ENCODE results near the gene FCN1.

FCN1 gene

DNA sequence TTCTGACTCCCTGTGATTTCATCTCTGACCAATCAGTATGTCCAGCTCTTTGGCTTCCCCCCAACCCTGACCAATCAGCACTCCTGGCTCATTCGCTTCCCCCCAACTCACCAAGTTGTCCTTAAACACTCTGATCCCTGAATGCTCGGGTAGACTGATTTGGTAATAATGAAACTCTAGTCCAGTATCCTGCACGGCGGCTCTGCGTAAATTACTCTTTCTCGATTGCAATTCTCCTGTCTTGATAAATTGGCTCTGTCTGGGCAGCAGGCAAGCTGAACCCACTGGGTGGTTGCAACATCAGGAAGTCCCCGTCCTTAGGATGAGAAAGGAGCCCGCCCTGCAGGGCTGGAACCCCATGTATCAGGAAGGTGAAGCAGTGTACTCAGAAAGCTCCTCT is 26.7 kb downstream of the FCN1 start:
- DNase-seq (ENCODE audit: low read depth in 2 of 2): no peak

DNA sequence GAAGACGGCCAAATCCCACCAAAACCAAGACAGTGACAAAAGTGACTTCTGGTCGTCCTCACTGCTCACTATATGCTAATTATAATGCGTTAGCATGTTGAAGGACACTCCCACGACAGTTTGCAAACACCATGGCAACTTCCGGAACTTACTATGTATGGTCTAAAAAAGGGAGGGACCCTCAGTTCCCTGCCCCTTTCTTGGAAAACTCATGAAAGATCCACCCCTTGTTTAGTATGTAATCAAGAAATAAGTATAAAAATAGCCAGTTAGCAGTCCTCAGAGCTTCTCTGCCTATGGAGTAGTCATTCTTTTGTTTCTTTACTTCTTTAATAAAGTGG is 27.6 kb downstream of the FCN1 start:
- no peak for DNase-seq (ENCODE audit: low read depth in 2 of 2)

DNA sequence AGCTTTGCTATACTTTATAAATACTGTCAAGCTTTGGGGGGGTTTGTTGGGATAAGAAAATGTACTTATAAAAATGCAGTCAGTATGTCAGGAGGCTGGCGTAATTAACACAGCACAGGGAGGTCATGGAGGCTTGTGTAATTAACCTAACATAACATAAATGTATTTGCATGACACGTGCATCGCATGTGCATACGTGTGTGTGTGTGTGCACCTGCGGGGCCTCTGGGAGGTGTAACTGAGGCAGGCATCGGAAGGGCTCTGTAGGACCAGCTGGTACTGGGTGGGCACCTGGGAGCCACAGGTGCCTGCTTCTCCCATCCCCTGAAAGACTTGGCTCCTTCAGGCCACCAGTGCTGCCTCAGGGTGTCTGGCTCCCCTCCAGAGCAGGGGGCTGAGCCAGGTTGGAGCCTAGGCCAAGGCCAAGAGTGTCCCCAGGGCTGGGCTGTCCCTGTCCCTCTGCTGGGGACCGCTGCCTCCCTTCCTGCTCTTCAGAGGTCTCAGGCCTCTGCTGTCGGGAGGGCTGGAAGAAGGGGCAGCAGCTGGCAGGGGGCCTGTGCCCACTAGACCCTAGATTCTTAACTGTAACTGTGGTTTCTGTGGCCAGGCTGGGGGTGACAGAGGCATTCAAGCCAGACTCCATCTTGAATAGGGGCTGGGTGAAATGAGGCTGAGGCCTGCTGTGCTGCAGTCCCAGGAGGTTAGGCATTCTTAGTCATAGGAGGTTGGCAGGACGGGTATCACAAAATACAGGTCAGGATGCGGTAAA is 28.1 kb downstream of the FCN1 start:
- DNase-seq (ENCODE audit: low read depth in 2 of 2): no peak

DNA sequence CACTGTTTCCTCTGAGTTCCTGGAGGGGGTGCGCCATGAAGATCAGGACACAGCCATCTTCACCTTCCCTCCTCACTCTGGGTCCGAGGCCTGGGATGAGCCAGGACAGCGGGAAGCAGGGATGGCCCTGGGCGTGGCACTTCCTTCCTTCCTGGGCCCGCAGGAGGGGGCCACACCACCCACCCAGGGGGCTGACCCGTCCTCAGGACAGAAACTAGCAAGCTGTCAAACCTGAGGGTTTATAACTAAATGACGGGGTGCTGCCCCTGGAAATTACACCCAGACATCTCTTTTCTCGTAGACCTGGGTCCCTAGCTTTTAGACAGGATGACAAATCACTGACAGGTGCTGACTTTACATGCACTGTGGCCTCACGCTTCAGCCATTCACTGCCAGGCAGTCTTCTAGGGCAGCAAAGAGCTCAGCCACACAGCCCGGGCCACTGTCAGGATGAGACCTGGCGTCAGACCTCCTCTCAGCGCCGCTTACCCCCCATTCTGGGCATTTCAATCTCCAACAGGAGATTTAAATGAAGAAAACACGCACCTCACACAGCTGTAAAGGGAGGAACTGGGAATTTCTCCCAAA is 29.0 kb downstream of the FCN1 start:
- DNase-seq (ENCODE audit: low read depth in 2 of 2): no peak

DNA sequence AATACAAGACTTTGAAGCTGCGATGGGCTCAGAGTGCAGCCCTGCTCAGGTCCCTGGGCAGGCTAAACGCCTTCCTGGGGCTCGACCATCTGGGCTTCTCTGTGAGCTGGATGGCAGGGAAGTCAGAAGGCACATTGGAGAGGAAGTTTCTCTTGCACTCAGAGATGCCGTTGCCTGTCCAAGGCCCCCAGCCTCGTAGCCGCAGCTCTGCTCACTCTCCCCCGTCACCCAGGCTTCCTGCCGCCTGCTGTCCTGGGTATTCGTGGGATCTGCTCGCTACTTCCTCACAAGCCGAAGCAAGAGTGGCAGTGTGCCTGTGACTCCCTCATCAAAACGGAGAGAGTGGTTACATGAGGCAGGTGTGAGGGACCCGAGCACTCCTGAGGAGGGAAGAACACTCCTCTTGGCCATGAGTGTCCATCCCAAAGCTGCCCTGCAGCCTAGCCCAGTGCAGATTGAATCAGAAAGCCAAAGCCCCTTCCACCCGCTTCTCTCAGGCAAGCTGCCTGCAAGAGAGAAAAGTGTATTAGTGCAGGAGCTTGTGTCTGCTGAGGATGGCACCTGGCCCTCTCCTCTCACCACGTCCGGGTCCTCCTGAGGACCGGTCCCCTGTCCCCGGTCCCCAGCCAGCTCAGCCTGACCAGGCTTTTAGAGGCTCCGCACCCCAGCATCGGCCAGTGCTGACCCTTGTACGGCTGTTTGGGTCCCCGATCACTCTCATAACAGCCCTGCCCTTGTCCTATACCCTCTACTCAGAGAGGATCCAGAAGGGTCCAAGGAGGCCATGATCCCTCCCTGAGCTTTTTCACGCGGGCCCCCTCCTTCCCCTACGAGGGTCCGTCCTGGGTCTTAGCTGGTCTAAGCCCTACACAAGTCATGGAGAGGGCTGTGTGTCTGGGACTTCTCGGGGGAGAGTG is 29.8 kb downstream of the FCN1 start:
- DNase-seq (ENCODE audit: low read depth in 2 of 2): no peak

DNA sequence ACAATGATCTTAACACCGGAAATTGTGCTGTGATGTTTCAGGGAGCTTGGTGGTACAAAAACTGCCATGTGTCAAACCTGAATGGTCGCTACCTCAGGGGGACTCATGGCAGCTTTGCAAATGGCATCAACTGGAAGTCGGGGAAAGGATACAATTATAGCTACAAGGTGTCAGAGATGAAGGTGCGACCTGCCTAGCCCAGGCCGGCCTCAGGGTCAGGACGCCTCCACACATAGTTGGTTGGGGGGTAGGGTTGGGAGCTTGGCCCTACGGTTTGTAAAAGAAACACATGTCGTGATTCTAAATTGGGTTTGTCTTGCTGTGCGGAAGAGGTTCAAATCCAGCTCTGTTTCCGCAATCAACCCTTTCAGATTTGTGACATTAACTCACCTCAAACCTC is 30.5 kb downstream of the FCN1 start:
- no peak for DNase-seq (ENCODE audit: low read depth in 2 of 2)

DNA sequence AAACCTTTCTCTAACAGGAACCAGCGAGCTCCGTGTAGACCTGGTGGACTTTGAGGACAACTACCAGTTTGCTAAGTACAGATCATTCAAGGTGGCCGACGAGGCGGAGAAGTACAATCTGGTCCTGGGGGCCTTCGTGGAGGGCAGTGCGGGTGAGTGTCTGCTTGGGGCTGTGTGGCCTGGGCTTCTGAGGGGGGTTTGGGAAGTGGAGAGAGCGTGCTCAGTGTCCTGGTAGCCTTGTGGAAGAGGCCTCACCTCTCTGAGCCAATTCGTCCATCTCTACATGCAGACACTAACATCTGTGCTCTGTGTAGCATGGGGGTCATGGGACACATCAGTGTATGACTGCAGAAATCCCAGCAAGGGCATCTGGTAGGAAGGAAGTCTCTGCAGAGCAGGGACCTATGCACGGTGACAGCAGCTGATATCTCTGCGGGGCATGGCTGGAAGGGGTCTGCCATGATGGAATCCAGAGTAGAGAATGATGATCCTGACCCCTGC is 31.2 kb downstream of the FCN1 start:
- no peak for DNase-seq (ENCODE audit: low read depth in 2 of 2)

DNA sequence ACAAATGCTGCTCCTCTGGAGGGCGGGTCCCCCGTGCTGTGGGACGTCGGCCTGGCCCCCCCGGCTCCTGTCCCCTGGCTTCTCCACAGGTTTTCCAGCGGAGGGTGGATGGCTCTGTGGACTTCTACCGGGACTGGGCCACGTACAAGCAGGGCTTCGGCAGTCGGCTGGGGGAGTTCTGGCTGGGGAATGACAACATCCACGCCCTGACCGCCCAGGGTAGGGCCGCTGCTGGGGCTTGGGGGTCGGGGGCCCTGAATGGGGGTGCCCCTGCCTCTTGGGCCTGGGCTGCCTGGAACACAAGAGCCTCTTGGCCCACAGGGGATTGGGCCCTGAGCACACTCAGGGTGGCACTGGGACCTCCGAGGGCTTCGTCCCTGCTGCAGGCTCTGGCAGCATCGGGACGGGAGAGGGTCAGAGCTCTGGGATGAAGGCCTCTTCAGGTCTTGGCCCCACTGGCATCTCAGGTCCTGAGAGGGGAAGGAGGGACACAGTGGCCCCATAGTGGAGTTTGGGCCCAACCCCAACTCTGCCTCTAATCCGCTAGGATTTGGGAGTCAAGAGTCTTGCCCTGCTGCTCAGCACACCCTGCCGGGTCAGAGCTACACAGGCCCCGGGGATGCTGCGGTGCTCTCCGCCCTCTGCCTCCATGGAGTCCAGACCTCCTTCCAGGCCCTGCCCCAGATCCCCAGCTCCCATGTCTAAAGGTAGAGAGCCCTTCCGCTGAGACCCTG is 31.9 kb downstream of the FCN1 start:
- DNase-seq (ENCODE audit: low read depth in 2 of 2): no peak

DNA sequence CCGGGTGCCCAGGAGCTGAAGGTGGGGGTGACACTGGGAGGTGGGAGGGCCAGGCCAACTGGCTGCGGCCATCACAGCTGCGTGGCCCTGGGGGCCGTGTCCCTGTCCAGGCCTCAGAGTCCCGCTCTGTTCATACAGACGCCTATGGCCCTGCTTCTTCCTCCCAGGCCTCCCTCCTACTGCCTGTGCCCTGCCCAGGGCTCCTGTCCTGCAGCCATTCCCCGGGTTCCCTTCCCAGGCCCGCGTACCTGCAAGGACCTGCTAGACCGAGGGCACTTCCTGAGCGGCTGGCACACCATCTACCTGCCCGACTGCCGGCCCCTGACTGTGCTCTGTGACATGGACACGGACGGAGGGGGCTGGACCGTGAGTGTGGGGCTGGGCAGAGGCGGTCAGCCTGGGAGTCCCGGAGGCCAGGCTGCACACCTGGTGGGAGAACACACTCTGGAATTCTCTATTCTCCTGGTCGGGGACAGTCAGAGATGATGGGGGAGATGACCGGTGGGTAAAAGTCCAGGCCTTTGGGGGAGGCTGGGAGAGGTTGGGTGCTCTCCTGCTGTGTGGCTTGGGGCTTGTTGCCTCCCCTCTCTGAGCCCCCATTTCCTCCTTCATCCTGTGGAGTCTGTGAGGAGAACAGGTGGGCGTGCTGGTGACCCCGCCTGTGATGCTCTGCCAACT is 32.6 kb downstream of the FCN1 start:
- DNase-seq (ENCODE audit: low read depth in 2 of 2): no peak

DNA sequence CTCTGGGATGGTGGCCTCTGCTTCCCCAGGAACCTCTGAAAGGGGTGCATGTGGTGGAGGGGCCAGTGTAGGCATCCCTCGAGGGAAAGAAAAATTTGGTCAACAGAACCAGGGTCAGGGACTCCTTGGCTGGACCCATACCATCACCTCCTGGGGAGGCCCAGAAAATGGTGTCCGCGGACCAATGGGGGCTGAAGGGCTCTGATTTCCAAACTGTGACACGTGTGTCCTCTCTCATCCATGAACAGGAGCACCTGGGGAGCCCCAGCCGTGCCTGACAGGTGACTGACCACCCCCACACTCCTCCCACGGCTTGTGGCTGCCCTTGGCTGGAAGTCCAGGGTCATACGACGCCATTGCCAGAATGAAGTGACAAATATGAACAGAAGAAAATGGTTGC is 33.2 kb downstream of the FCN1 start:
- DNase-seq (ENCODE audit: low read depth in 2 of 2): no peak

DNA sequence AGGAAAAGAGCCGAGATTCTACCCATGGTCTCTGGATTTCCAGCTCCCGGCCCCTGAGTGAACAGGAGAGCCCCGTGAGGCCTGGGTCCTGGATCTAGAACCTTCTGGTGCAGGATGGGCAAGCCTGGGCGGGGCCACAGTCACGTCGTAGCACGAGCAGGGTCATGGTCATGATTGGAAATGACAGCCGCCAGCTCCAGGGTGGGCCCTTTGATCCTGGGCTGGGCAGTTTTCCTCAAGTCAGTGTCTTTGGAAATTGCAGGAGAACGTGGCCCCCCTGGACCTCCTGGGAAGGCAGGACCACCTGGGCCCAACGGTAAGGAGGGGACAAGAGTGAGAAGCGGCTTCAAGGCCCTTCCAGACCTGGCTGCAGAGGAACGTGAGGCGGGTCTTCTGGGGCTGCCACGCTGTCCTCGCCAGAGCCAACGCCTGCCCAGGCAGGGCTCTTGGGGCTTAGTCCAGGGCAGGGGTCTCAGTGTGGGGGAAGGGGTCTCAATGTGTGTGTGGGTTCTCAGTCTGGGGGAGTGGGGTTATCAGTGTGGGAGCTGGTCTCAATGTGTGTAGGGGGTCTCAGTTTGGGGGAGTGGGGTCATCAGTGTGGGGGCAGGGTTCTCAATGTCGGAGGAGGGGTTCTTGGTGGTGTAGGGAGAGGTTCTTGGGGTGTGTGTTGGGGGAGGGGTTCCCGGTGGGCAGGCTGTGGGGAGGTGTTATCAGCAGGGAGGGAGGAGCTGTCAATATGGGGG is 34.5 kb downstream of the FCN1 start:
- no peak for DNase-seq (ENCODE audit: low read depth in 2 of 2)

DNA sequence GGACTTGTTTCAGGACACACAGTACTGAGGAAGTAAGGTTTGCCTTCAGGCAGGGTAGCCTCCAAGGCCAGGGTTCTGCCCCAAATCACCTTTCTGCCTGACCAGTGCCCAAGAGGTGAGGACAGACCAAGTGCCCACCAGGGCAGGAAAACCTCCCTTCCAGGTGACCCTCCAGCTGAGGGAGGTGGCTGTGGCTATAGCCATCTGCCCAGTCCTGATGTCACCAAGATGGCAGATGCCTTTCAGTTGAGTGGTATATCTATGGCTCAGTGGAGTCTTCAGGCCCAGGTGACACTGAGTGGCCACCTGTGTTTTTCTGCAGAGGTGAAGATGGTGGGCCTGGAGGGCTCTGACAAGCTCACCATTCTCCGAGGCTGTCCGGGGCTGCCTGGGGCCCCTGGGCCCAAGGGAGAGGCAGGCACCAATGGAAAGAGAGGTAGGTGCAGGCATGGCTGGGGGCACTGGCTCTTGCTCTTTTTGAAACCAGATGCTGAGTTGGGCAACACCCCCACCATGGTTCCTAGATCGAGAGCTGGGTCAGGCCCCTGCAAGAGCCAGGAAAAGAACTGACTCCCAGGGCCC is 35.4 kb downstream of the FCN1 start:
- no peak for DNase-seq (ENCODE audit: low read depth in 2 of 2)

DNA sequence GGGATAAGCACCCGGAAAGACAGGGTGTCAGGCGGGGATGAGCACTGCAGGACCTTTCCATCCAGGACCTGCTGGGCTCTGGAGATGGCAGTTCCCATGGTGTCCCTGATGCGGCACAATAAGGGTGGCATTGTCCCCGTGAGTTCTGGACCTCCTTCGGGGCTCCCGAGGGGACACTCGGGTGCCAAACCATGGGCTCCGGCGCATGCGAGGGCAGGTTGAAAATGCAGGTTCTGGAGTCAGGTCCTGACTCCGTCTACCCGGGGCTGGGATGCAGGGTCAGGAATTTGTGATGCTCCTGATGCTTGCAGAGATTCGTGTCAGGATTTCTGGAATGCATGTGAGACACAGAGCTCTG is 36.4 kb downstream of the FCN1 start:
- no peak for DNase-seq (ENCODE audit: low read depth in 2 of 2)

DNA sequence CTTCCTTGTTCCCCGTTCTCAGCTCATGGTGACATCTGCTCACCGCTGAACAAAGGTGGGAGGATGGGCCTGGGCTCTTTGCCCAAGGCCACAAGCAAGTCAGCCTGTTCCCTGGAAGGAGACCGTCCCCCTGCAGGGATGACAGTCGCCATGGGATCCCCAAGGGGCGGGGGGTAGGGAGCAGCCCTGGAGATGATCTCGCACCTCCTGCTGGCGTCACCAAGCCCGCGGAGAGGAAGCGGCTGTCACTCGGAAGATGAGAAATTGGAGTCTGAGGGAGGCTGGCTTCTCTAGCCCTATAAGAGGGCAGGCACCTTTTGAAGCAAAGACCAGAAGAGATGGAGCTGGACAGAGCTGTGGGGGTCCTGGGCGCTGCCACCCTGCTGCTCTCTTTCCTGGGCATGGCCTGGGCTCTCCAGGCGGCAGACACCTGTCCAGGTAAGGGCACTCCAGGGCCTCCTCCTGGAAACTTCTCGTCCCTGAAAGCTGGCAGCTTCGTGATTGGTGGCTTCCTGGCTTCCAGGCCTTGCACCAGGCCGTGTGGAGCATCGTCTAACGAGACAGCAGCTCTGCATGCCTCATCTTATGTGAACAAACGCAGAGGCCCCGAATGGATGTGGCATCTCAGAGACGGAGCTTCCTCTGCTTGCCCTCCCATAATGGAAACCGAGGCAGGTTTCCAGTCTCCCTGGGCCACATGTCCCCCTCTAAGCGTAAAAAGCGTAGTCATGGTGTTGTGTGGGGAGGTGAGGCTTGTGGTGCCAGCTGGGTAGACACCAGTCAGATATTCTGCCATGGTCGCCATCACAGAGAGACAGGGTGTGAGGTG is 37.0 kb downstream of the FCN1 start, which contains the start of gene FCN2:
Gene FCN2 (plus strand): TSS at position 327 of the 829 bp plus-strand sequence. CDS start 12 bp downstream, at position 339.
- no peak for DNase-seq (ENCODE audit: low read depth in 2 of 2)

DNA sequence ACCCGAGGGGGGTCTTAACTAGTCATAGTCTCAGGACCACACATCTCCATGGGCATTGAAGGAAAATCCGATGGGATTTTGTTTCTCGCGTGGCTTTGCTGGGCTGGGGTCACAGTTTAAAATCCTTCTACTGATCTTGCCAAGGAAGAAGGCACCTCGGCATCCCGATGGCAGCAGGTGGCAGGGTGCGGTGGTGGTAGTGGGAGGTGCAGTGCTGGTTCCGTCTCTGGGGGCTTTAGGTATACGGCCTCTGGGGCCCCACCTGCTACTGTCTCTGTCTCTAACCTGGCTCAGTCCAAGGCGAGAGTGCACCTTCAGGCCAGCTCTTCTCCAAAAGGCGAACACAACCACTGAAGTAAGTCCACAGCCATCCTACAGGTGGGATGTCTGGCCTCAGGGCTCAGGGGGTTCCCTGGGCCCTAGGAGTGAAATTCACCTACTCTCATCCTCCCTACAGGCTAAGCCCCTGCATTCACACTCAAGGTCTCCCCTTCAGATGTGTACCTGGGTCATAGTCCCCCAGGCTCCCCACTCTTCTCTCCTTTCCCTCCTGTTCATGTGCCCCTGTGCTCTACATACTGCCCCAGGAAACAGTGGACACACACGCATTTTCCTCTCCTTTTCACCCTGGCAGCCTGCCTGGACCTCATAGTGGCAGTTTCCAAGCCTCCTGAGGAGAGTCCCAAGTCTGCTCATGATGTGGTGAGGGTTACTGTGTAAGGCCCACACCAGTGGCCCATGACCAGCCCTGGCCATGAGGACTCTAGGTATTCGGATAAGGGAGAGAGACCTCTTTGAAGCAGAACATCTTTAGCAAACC is 37.8 kb downstream of the FCN1 start:
- DNase-seq (ENCODE audit: low read depth in 2 of 2): no peak

DNA sequence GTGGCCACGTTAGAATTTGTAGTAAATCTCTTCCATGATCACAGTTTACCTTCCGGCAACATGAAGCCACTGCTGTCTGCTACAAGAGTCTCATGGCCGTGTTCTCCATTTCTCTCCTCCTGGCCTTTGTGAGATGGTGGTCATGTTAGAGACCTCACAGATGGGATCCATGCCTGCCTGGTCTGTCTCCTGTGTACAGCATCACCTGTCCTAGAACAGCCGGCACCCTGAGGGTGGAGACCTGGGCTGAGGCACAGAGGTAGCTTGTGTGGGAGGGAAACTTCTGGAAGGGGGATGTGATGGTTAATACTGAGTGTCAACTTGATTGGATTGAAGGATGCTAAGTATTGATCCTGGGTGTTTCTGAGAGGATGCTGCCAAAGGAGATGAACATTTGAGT is 40.2 kb downstream of the FCN1 start:
- no peak for DNase-seq (ENCODE audit: low read depth in 2 of 2)

DNA sequence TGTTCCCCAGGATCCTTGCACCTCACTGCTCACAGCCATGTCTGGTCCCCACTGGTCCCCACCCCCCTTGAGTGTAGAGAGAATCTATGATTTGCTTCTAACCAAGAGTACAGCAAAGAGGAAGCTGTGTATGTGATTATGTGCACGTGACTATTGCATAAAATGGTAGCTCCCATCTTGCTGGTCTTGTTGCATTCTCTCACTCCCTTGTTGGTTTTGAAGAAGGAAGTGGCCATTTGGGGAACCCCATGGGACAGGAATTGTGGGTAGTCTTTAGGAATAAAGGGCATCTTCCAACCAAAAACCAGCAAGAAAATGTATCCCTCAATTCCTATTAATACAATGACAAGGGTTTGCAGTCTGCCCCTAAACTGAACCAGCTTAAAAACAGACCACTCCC is 42.3 kb downstream of the FCN1 start:
- no peak for DNase-seq (ENCODE audit: low read depth in 2 of 2)

DNA sequence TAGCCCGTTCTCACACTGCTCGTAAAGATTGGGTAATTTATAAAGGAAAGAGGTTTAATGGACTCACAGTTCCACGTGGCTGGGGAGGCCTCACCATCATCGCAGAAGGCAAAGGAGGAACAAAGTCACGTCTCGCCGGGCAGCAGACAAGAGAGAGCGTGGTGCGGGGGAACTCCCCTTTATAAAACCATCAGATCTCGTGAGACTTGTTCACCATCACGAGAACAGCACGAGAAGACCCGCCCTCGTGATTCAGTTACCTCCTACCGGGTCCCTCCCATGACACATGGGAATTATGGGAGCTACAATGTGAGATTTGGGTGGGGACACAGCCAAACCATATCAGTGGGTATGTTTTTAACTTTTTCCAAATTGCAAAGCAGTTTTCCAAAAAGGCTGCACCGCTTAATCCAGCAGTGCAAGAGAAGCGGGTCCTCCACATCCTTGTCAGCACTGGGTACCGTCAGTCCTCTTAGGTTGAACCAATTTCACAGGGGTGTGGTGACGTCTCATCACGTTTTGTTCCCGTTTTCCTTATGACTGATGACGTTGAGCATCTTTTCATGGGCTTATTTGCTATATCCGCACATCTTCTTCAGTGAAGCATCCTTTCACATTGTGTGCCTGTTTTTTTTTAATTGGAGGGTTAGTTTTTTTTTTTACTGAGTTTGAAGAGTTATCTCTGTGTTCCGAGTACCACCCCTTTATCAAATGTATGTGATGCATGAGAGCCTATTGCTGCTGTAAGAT is 45.1 kb downstream of the FCN1 start:
- DNase-seq (ENCODE audit: low read depth in 2 of 2): no peak

Measured in fibroblast of skin of left biceps (primary cell).